IMR-90 (cell line): Measurements from ENCODE around the gene KCNK15. TPM values are rescaled to one million over a fixed set of nuclear protein-coding genes. Genes with fewer than 3 reads are reported as not detected.

Experiments used
- ATAC-seq: fragments of 200-7000 bp; cut with Tn5 transposase; 2 replicates; pipeline ENCODE4 v1.9.1; 2020; ENCODE audit warnings: low read depth, mild to moderate bottlenecking, moderate library complexity
- BruUV-seq: library from RNA; stranded (reverse); fragments of 400-500 nt; replicated peaks from 2 replicates; lab custom pipeline; 2021; lab: Mats Ljungman, UMichigan
- CTCF ChIA-PET: fragments of 300-600 bp; formaldehyde crosslinking; extraction: SDS; loops from one replicate; lab custom pipeline; 2021; ENCODE audit warnings: antibody characterized with exemption; lab: Yijun Ruan, JAX
- POLR2A ChIA-PET: fragments of 300-600 bp; sonication (Branson Sonifier 250); formaldehyde crosslinking; loops from one replicate; lab custom pipeline; 2022; ENCODE audit warnings: antibody characterized with exemption; ENCODE audit not compliant: unreplicated experiment; lab: Charles Lee
- DNase-seq: peaks from one replicate; pipeline ENCODE4 v3.0.0; 2013
- H2AFZ ChIP-seq: replicated peaks from 2 replicates; pipeline ENCODE3; 2013; ENCODE audit warnings: low read length, mild to moderate bottlenecking; ENCODE audit not compliant: poor library complexity
- H2AK5ac ChIP-seq: 2 replicates; pipeline ENCODE4 v1.6.1; 2013; ENCODE audit warnings: low read depth, low read length, inconsistent platforms
- H2AK9ac ChIP-seq: replicated peaks from 2 replicates; pipeline ENCODE3; 2013; ENCODE audit warnings: mild to moderate bottlenecking, low read depth, low read length, moderate library complexity; ENCODE audit not compliant: poor library complexity
- H2BK120ac ChIP-seq: 2 replicates; pipeline ENCODE4 v1.6.1; 2013; ENCODE audit warnings: low read depth, low read length, inconsistent platforms
- H2BK15ac ChIP-seq: 3 replicates; pipeline ENCODE4 v1.6.1; 2013; ENCODE audit warnings: low read depth, low read length, inconsistent platforms
- H2BK20ac ChIP-seq: 2 replicates; pipeline ENCODE4 v1.6.1; 2013; ENCODE audit warnings: low read depth, mild to moderate bottlenecking, inconsistent platforms, low read length, moderate library complexity
- H2BK5ac ChIP-seq: 2 replicates; pipeline ENCODE4 v1.6.1; 2013; ENCODE audit warnings: mild to moderate bottlenecking, low read depth, low read length, inconsistent platforms; ENCODE audit not compliant: poor library complexity, severe bottlenecking
- H3K14ac ChIP-seq: replicated peaks from 2 replicates; pipeline ENCODE4 v1.6.1; 2013; ENCODE audit warnings: low read depth, low read length, inconsistent platforms
- H3K18ac ChIP-seq: 2 replicates; pipeline ENCODE4 v1.6.1; 2013; ENCODE audit warnings: low read depth, low read length, control low read depth
- H3K23ac ChIP-seq: 2 replicates; pipeline ENCODE4 v1.6.1; 2013; ENCODE audit warnings: low read depth, low read length, inconsistent platforms
- H3K27ac ChIP-seq: 2 replicates; pipeline ENCODE4 v1.5.1; 2013; ENCODE audit warnings: mild to moderate bottlenecking, control low read depth, low read length; ENCODE audit not compliant: insufficient read depth
- H3K27me3 ChIP-seq: 2 replicates; pipeline ENCODE4 v1.6.1; 2013; ENCODE audit warnings: low read length; ENCODE audit not compliant: control insufficient read depth, insufficient read depth
- H3K36me3 ChIP-seq: 2 replicates; pipeline ENCODE4 v1.6.1; 2013; ENCODE audit warnings: low read length, mixed read lengths; ENCODE audit not compliant: control insufficient read depth, insufficient read depth
- H3K4ac ChIP-seq: 2 replicates; pipeline ENCODE4 v1.6.1; 2013; ENCODE audit warnings: low read depth, low read length, inconsistent platforms
- H3K4me1 ChIP-seq: 2 replicates; pipeline ENCODE4 v1.6.1; 2013; ENCODE audit warnings: low read length, mixed read lengths; ENCODE audit not compliant: control insufficient read depth, insufficient read depth
- H3K4me2 ChIP-seq: 2 replicates; pipeline ENCODE4 v1.6.1; 2013; ENCODE audit warnings: low read depth, mild to moderate bottlenecking, control low read depth, low read length, moderate library complexity
- H3K4me3 ChIP-seq: 2 replicates; pipeline ENCODE4 v1.5.1; 2013; ENCODE audit warnings: low read depth, mild to moderate bottlenecking, control low read depth, low read length, moderate library complexity; ENCODE audit not compliant: insufficient read depth
- H3K56ac ChIP-seq: 2 replicates; pipeline ENCODE4 v1.6.1; 2013; ENCODE audit warnings: low read length, inconsistent platforms; ENCODE audit not compliant: insufficient read depth; ENCODE audit errors: extremely low read depth
- H3K79me1 ChIP-seq, 2 experiments: 2 replicates each; pipeline ENCODE4 v1.6.1; 2013; ENCODE audit warnings: low read length in 2 of 2, inconsistent platforms in 1 of 2, low read depth in 1 of 2
- H3K9ac ChIP-seq: 2 replicates; pipeline ENCODE4 v1.6.1; 2013; ENCODE audit warnings: low read depth, low read length, control low read depth
- H3K9me1 ChIP-seq: 2 replicates; pipeline ENCODE4 v1.6.1; 2013; ENCODE audit warnings: low read length, inconsistent platforms; ENCODE audit not compliant: insufficient read depth
- H3K9me3 ChIP-seq: 2 replicates; pipeline ENCODE4 v1.6.1; 2013; ENCODE audit warnings: low read length; ENCODE audit not compliant: control insufficient read depth, insufficient read depth
- H4K20me1 ChIP-seq: 2 replicates; pipeline ENCODE4 v1.6.1; 2013; ENCODE audit warnings: low read length, inconsistent platforms; ENCODE audit not compliant: insufficient read depth
- H4K5ac ChIP-seq: 2 replicates; pipeline ENCODE4 v1.6.1; 2013; ENCODE audit warnings: mild to moderate bottlenecking, low read depth, low read length, control low read depth
- H4K8ac ChIP-seq, 2 experiments: 2 replicates each; pipeline ENCODE4 v1.6.1; 2013; ENCODE audit warnings: low read depth in 2 of 2, low read length in 2 of 2, control low read depth in 1 of 2, inconsistent platforms in 1 of 2
- H4K91ac ChIP-seq: 2 replicates; pipeline ENCODE4 v1.6.1; 2013; ENCODE audit warnings: low read depth, low read length, inconsistent platforms; ENCODE audit not compliant: insufficient read depth
- BHLHE40 ChIP-seq: fragments of 150-350 bp; IDR thresholded peaks from 2 replicates; pipeline ENCODE4 v1.6.1; 2016; ENCODE audit warnings: mild to moderate bottlenecking, low read depth, low read length
- CEBPB ChIP-seq: IDR thresholded peaks from 2 replicates; pipeline ENCODE4 v1.6.1; 2012; ENCODE audit warnings: low read depth, low read length, improper control_type of control experiment
- CHD1 ChIP-seq: IDR thresholded peaks from 2 replicates; pipeline ENCODE4 v1.6.1; 2012; ENCODE audit warnings: low read depth, low read length, improper control_type of control experiment
- FOS ChIP-seq: fragments of 150-350 bp; IDR thresholded peaks from 2 replicates; pipeline ENCODE4 v1.6.1; 2016; ENCODE audit warnings: low read depth, low read length
- MAFK ChIP-seq: IDR thresholded peaks from 2 replicates; pipeline ENCODE4 v1.6.1; 2012; ENCODE audit warnings: low read depth, low read length, improper control_type of control experiment
- MAZ ChIP-seq: IDR thresholded peaks from 2 replicates; pipeline ENCODE4 v1.6.1; 2012; ENCODE audit warnings: low read depth, mild to moderate bottlenecking, low read length, improper control_type of control experiment, moderate library complexity, borderline replicate concordance
- MXI1 ChIP-seq: IDR thresholded peaks from 2 replicates; pipeline ENCODE4 v1.6.1; 2012; ENCODE audit warnings: low read depth, mild to moderate bottlenecking, low read length, moderate library complexity, borderline replicate concordance
- NFE2L2 ChIP-seq: fragments of 150-350 bp; IDR thresholded peaks from 2 replicates; pipeline ENCODE4 v1.6.1; 2016; ENCODE audit warnings: low read depth, mild to moderate bottlenecking, low read length
- POLR2A ChIP-seq: IDR thresholded peaks from 2 replicates; pipeline ENCODE4 v1.6.1; 2012; ENCODE audit warnings: mild to moderate bottlenecking, low read depth, low read length
- RAD21 ChIP-seq: IDR thresholded peaks from 2 replicates; pipeline ENCODE4 v1.6.1; 2012; ENCODE audit warnings: low read length, improper control_type of control experiment
- RCOR1 ChIP-seq: IDR thresholded peaks from 2 replicates; pipeline ENCODE4 v1.6.1; 2012; ENCODE audit warnings: mild to moderate bottlenecking, low read length, improper control_type of control experiment; ENCODE audit not compliant: insufficient replicate concordance
- RFX5 ChIP-seq: IDR thresholded peaks from 2 replicates; pipeline ENCODE4 v1.8.0; 2012; ENCODE audit warnings: low read depth, mild to moderate bottlenecking, low read length, moderate library complexity
- SMC3 ChIP-seq: fragments of 150-350 bp; IDR thresholded peaks from 2 replicates; pipeline ENCODE4 v1.6.1; 2016; ENCODE audit warnings: low read depth, mild to moderate bottlenecking, antibody characterized with exemption, low read length, moderate library complexity
- WGBS, 2 experiments: methylation state at CpG; one replicate each; pipeline versions ENCODE4 v1.1.5 to v1.1.7; 2013; ENCODE audit warnings: missing lambda C conversion rate in 2 of 2; ENCODE audit not compliant: insufficient read length in 1 of 2; ENCODE audit errors: extremely low coverage in 2 of 2; 5-methylcytosine and 5-hydroxymethylcytosine counted together
- dilution Hi-C: fragments of 300-500 bp; cut with HindIII; formaldehyde crosslinking; loops from one replicate; pipeline ENCODE4 v1.14.3; 2018; ENCODE audit warnings: low sequenced_read_pairs; ENCODE audit not compliant: unreplicated experiment
- in situ Hi-C: fragments of 300-500 bp; cut with MboI; formaldehyde crosslinking; loops from 3 replicates; pipeline ENCODE4 v1.14.3; 2019; ENCODE audit warnings: low sequenced_read_pairs, inconsistent platforms, mixed read lengths
- intact Hi-C: fragments of 100-400 bp; cut with micrococcal nuclease; formaldehyde crosslinking; loops from 2 replicates; pipeline ENCODE4 v1.10.0; 2022
- polyA plus RNA-seq, 3 experiments: library from polyadenylated mRNA; depleted of rRNA; stranded (reverse); fragments of >200 nt; gene quantifications; 2 replicates each; pipeline ENCODE4 v1.2.3, GENCODE V29; 2012; ENCODE audit warnings: low replicate concordance in 1 of 3
- total RNA-seq: library from RNA; depleted of rRNA; stranded (reverse); fragments of >200 nt; gene quantifications from 2 replicates; pipeline ENCODE4 v1.2.3, GENCODE V29; 2012
- TF ChIP-seq, protein P1 (sequence below): conservative IDR thresholded peaks from 2 replicates; pipeline ENCODE4 v1.5.1; 2012; ENCODE audit warnings: mild to moderate bottlenecking, low read depth, low read length, improper control_type of control experiment
- TF ChIP-seq, protein P2 (sequence below): fragments of 150-350 bp; IDR thresholded peaks from 2 replicates; pipeline ENCODE4 v1.6.1; 2016; ENCODE audit warnings: low read depth, mild to moderate bottlenecking, low read length, moderate library complexity, borderline replicate concordance
- TF ChIP-seq, protein P3 (sequence below): fragments of 150-350 bp; IDR thresholded peaks from 2 replicates; pipeline ENCODE4 v1.6.1; 2017; ENCODE audit warnings: mild to moderate bottlenecking, antibody characterized with exemption, low read length, low read depth

KCNK15 gene
- total and polyA plus RNA-seq, 2 of the 4 experiments (the other 2 are of a cell fraction): not detected

GRCh38 chr20:44721785-44722054, 23.9 kb upstream of the KCNK15 start:
- Histone ChIP-seq H3K9me1 (peaks cover 5% of the 10 kb centered on the region; the same call in 1 of the 2 replicates), H3K23ac (no peak overlapping the region), H4K8ac (no peak overlapping the region), H4K20me1 (no peaks in the 10 kb centered on the region; the same call in 1 of the 2 replicates), H3K4ac (no peak overlapping the region; the same call in 1 of the 2 replicates), H3K18ac (peak overlapping the region; percentile 72), H3K9me3 (no peaks in the 10 kb centered on the region), H2AK5ac (no peak overlapping the region), H3K4me3 (no peak overlapping the region), H3K27ac (peak overlapping the region; percentile 36; the same call in 1 of the 2 replicates), H3K9ac (no peak overlapping the region), H3K4me1 (peaks cover 5% of the 10 kb centered on the region; the same call in 1 of the 2 replicates), H2AK9ac (no peak overlapping the region), H2BK20ac (peak overlapping the region; percentile 33; the same call in 1 of the 2 replicates), H4K91ac (no peak overlapping the region; the same call in 1 of the 2 replicates), H3K79me1 (no peaks in the 10 kb centered on the region), H2AFZ (no peak overlapping the region), H2BK15ac (no peak overlapping the region), H3K4me2 (no peak overlapping the region), H4K5ac (no peak overlapping the region; the same call in 1 of the 2 replicates), H2BK120ac (0 out of 2 replicates have a peak overlapping the region, but pooled peaks have one; percentile 2), H2BK5ac (peak overlapping the region; percentile 22), H3K27me3 (no peaks in the 10 kb centered on the region; the same call in 1 of the 2 replicates), H3K56ac (no peak overlapping the region), H3K14ac (no peak overlapping the region; the same call in 1 of the 2 replicates), H3K36me3 (no peaks in the 10 kb centered on the region)
- TF ChIP-seq CEBPB (no peak), MXI1 (no peak), MAFK (no peak), RFX5 (no peak), RAD21 (no peak), FOS (no peak), POLR2A (no peak), NFE2L2 (no peak), BHLHE40 (no peak), CHD1 (no peak), SMC3 (no peak), MAZ (no peak), RCOR1 (no peak)
- TF ChIP-seq, protein P1, sequence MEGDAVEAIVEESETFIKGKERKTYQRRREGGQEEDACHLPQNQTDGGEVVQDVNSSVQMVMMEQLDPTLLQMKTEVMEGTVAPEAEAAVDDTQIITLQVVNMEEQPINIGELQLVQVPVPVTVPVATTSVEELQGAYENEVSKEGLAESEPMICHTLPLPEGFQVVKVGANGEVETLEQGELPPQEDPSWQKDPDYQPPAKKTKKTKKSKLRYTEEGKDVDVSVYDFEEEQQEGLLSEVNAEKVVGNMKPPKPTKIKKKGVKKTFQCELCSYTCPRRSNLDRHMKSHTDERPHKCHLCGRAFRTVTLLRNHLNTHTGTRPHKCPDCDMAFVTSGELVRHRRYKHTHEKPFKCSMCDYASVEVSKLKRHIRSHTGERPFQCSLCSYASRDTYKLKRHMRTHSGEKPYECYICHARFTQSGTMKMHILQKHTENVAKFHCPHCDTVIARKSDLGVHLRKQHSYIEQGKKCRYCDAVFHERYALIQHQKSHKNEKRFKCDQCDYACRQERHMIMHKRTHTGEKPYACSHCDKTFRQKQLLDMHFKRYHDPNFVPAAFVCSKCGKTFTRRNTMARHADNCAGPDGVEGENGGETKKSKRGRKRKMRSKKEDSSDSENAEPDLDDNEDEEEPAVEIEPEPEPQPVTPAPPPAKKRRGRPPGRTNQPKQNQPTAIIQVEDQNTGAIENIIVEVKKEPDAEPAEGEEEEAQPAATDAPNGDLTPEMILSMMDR: no peak
- TF ChIP-seq, protein P2, sequence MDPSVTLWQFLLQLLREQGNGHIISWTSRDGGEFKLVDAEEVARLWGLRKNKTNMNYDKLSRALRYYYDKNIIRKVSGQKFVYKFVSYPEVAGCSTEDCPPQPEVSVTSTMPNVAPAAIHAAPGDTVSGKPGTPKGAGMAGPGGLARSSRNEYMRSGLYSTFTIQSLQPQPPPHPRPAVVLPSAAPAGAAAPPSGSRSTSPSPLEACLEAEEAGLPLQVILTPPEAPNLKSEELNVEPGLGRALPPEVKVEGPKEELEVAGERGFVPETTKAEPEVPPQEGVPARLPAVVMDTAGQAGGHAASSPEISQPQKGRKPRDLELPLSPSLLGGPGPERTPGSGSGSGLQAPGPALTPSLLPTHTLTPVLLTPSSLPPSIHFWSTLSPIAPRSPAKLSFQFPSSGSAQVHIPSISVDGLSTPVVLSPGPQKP: no peak
- TF ChIP-seq, protein P3, sequence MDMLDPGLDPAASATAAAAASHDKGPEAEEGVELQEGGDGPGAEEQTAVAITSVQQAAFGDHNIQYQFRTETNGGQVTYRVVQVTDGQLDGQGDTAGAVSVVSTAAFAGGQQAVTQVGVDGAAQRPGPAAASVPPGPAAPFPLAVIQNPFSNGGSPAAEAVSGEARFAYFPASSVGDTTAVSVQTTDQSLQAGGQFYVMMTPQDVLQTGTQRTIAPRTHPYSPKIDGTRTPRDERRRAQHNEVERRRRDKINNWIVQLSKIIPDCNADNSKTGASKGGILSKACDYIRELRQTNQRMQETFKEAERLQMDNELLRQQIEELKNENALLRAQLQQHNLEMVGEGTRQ: no peak
- DNase-seq (no peak), ATAC-seq (no peak)
- in situ Hi-C loops (no loop called here), intact Hi-C loops (loop anchor here (2.0 kb wide), 1 partner anchor 29 kb away; no protein-coding TSS in a partner anchor), dilution Hi-C loops (no loop called here)
- CTCF ChIA-PET: interaction anchor here (1.5 to 1.7 kb wide), 2 partner anchors 9 to 12 kb away, joined by 4 to 6 read pairs; no protein-coding TSS in a partner anchor
- no CpG with 5 or more reads among the region's 1 CpG for WGBS, 2 experiments
- no TSS peak for BruUV-seq
- POLR2A ChIA-PET: no interaction called here
